ENCODE measurements around the gene PTPRN2.
"Not testable (repeated sequence)": the region's sequence is repeated elsewhere in the genome, so short reads cannot be mapped to it uniquely, and the experiment has no call there.

Gene PTPRN2

DNA sequence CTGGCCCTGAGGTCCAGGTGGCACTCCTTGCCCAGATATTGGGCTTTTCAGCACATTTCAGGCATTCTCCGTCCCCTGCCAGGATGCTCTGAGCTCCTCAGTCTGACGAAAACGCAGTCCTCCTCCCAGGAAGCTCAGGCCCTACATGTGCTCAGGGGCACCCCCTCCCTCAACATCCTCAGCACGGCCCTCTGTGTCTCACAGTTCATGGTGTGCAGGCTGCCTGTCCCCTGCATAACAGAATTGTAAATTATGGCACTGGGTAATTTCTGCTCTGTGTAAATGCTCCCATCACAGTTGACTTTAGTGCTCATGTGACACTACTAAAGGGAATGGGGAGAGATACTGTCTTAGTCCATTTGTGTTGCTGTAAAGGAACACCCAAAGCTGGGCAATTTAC is 687.1 kb downstream of the PTPRN2 start:
- DNase-seq (ENCODE audit: low read depth in 4 of 4, low spot score in 1 of 4), result no peak

DNA sequence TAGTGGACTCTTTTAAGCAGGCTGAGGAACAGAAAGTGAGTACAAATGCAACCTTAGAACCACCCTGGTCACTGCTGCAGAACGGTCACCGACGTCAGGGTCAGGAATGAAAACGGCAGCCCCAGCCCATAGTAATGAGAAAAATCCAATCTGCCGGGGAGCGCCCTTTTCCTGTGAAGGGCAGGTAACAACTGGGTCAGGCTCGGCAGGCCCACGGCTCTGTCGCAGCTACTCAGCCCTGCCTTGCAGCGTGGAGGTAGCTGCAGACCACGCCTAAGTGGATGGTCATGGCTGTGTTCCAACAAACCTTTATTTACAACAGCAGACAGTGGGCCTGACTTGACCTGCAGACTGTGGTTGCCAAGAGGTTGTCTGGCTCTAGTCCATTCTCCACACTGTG is 687.6 kb downstream of the PTPRN2 start:
- DNase-seq (ENCODE audit: low read depth in 4 of 4, low spot score in 1 of 4), result no peak

DNA sequence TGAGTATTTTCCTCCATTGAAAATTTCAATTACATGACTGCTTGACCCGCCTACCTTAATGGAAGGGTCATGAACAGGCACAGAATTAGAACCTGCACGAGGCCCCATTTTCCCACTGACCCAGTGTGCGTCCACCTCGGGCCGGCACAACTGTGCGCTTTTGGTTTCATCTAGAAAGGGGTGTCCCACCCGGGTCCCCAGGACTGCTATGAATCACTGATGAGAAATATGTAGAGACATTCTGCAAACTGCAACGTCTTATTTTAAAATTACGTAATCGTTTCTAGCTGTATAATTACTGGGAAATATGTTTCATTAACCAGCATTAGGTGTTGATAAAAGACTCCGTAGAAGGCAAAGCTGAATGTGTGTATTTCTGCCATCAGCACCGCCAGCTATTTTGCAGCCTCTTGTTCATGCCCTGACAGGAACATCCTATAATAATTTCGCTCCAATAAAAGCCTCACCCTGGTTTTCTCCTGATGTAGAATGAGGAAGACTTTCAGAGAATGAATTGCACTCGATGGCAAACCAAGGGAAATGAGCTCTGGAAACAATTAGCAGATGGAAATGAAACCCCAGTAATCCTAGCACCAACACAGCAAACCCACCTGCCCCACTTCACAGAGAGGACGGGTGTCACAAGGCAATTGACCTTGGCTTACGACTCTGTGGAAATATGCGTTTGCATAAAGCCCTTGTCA is 688.7 kb downstream of the PTPRN2 start:
- DNase-seq (ENCODE audit: low read depth in 4 of 4, low spot score in 1 of 4), result no peak

GRCh38 chr7:157898261-157898660 is 689.4 kb downstream of the PTPRN2 start:
- no peak for DNase-seq (ENCODE audit: low read depth in 4 of 4, low spot score in 1 of 4)

DNA sequence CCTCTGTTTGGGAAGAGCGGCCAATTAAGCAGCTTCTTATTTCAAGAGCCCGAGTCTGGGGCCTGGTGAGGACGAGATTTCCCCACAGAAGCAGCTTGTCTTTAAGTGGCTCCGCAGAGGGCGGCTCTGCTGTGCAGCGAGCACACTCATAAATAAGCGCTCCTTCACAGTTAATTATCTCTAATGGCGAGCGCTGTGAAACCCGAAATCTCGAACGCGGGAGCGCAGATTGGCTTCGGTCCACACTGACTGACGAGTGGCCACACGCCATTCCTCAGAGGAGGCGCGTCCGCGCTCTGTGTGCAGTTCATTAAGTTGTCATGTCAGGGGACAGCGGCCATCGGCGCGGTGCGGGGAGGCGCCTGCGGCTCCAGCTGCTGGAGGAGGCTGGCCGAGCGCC is 689.9 kb downstream of the PTPRN2 start:
- no peak for DNase-seq (ENCODE audit: low read depth in 4 of 4, low spot score in 1 of 4)

- DNase-seq (ENCODE audit: low read depth in 4 of 4, low spot score in 1 of 4), result no peak
Observed at GRCh38 chr7:157896774-157897555, 690.7 kb downstream of the PTPRN2 start.

DNA sequence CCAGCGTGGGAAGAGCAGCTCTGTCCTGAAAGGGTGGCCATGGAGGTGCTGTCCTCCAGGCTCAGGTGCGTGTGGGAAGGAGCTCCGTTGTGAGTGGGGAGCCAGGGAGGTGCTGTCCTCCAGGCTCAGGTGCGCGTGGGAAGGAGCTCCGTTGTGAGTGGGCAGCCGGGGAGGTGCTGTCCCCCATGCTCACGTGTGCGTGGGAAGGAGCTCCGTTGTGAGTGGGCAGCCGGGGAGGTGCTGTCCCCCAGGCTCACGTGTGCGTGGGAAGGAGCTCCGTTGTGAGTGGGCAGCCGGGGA is 691.3 kb downstream of the PTPRN2 start:
- not testable (repeated sequence) for DNase-seq (ENCODE audit: low read depth in 4 of 4, low spot score in 1 of 4)

GRCh38 chr7:157895520-157896375 is 691.9 kb downstream of the PTPRN2 start:
- no peak for DNase-seq (ENCODE audit: low read depth in 4 of 4, low spot score in 1 of 4)

GRCh38 chr7:157895098-157895497 is 692.5 kb downstream of the PTPRN2 start:
- DNase-seq (ENCODE audit: low read depth in 4 of 4, low spot score in 1 of 4), result not testable (repeated sequence)

DNA sequence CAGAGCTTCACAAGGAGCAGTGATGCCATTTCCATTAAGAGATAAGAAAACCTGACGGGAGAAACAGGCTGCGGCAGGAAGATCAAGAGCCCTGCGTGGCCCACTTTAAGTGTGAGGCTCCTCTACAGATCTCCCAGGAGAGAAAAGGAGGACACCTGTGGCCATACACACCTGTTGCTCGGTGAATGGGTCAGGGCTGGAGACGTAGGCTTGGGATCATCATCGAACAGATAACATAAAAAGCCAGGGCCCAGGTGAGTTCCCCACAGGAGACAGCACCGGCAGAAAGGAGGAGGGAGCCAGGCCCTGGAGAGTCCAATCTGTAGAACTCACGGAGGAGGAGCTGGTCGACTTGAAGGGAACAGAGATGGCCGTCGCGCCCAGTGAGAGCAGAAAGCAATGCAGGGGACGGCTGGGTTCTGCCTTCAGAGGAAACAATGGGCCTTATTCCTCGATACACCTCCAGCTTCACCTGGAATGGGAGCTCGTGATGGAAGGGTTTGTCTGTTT is 694.0 kb downstream of the PTPRN2 start:
- DNase-seq (ENCODE audit: low read depth in 4 of 4, low spot score in 1 of 4), result no peak

- DNase-seq (ENCODE audit: low read depth in 4 of 4, low spot score in 1 of 4), result no peak
Observed at GRCh38 chr7:157892751-157893523, 694.7 kb downstream of the PTPRN2 start.

DNA sequence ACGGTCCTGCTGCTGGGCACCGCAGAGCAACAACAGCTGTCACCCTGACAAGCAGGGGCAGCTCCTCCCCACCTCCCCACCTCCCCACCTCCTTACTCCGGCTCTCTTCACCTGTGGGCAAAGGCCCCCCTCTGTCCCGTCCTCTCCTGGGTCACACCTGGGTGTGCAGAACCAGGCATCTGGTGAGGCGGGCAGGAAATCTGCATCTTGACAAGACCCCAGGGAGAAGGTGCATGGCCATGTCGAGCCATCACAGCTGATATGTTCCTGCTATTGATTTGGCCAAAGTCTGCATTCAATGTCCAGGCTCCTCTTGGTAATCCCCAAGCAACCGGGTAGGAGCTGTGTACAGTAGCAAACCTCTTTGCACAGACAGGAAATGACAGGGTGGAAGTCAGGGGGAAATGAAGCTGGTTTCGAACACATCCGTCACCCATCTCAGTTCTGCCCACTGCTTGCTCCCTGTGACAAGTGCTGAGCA is 696.7 kb downstream of the PTPRN2 start:
- no peak for DNase-seq (ENCODE audit: low read depth in 4 of 4, low spot score in 1 of 4)

DNA sequence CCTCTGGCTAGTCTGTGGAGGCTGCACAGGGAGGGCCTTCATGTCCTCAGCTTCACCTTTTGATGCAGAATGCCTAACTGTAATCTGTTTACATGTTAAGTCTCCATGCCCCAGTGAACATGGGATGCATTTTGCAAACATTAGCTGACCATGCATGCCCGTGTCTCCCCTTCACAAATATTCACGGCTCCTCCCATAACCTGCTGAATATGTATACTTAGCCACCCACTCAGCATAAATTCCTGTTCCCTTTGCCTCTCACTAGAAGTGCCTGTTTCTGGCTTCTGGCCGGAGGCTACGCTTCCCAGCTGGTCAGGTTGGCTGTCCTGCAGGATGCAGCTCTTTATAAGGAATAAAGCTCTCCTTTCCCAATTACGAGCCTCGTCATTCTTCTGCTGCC is 698.1 kb downstream of the PTPRN2 start:
- DNase-seq (ENCODE audit: low read depth in 4 of 4, low spot score in 1 of 4), result no peak

DNA sequence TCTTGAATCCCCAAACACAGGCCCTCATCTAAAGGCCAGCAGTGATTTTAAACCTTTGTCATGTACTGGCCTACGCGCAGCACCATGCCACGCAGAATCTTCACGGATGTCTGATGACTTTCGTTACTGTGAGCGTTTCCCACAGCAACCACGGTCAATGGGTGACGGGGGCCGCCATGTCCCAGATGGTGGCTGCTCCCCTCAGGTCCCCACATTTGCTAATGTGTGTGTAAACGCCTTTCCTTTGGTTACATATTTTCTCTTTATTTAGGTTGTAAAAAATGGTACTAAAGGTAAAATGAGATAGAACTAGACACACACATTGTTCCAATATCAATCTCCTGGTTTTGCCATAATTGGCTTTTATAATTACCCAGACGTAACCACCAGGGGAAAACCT is 699.0 kb downstream of the PTPRN2 start:
- no peak for DNase-seq (ENCODE audit: low read depth in 4 of 4, low spot score in 1 of 4)

DNA sequence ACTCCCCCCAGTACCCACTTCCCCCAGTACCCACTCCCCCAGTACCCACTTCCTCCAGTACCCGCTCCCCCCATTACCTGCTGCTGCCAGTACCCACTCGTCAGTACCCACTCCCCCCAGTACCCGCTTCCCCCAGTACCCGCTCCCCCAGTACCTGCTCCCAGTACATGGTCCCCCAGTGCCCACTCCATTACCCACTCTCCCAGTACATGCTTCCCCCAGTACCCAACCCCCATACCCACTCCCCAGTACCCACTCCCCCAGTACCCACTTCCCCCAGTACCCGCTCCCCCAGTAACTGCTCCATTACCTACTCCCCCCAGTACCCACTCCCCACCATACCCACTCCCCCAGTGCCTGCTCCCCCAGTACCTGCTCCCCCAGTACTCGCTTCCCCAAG is 700.2 kb downstream of the PTPRN2 start:
- no peak for DNase-seq (ENCODE audit: low read depth in 4 of 4, low spot score in 1 of 4)

- DNase-seq (ENCODE audit: low read depth in 4 of 4, low spot score in 1 of 4), result no peak
Observed at GRCh38 chr7:157886711-157887110, 700.9 kb downstream of the PTPRN2 start.

- no peak for DNase-seq (ENCODE audit: low read depth in 4 of 4, low spot score in 1 of 4)
Observed at GRCh38 chr7:157886266-157886665, 701.4 kb downstream of the PTPRN2 start.

DNA sequence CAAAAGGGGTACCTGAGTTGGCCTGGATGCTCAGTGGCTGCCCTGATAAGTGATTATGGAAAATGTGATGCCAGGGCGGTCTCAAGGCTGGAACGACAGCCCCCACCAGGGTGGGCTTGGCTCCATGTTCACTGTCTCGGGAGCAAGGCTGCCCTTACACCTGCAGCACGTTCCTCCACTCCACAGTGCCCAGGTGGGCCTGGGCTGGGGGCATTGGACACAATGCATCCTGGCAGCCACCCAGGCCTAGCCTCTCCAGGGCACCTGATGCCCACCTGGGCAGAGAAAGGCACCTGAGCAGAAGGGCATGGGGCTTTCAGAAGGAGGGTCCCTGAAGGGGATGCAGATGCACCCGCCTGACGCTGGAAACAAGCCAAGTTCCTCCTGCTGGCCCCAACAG is 702.5 kb downstream of the PTPRN2 start:
- DNase-seq (ENCODE audit: low read depth in 4 of 4, low spot score in 1 of 4), result no peak

DNA sequence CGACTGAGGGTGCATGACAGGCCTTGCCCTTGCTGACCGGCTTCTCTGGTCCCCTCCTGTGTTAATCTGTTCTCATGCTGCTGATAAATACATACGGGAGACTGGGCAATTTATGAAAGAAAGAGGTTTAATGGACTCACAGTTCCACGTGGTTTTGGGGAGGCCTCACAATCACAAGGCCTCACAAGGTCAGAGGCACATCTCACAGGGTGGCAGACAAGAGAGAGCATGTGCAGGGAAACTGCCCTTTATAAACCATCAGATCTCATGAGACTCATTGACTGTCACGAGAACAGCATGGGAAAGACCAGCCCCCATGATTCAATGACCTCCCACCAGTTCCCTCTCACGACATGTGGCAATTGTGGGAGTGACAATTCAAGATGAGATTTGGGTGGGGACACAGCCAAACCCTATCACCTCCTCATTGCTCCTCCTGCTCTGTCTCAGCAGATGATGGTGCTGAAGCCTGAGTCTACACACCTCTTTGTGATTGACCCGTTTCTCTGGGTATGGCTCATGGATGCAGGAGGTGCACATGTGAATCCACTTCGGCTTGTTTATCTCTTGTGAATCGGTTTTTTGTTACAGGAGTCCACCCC is 703.1 kb downstream of the PTPRN2 start:
- no peak for DNase-seq (ENCODE audit: low read depth in 4 of 4, low spot score in 1 of 4)

GRCh38 chr7:157881048-157881771 is 706.4 kb downstream of the PTPRN2 start:
- DNase-seq (ENCODE audit: low read depth in 4 of 4, low spot score in 1 of 4), result no peak
